ENCODE results near the gene ADAD2. TPM values are rescaled to one million over a fixed set of nuclear protein-coding genes. Genes with fewer than 3 reads are reported as not detected.
A peak's percentile ranks its signal among the peaks of the same experiment; 100 is the strongest.
"Not testable (repeated sequence)": the region's sequence is repeated elsewhere in the genome, so short reads cannot be mapped to it uniquely, and the experiment has no call there.

The ADAD2 gene
- total and polyA plus RNA-seq, 9 donors = 0.28 to 1.2 (median 0.88) TPM; not detected in 1

DNA sequence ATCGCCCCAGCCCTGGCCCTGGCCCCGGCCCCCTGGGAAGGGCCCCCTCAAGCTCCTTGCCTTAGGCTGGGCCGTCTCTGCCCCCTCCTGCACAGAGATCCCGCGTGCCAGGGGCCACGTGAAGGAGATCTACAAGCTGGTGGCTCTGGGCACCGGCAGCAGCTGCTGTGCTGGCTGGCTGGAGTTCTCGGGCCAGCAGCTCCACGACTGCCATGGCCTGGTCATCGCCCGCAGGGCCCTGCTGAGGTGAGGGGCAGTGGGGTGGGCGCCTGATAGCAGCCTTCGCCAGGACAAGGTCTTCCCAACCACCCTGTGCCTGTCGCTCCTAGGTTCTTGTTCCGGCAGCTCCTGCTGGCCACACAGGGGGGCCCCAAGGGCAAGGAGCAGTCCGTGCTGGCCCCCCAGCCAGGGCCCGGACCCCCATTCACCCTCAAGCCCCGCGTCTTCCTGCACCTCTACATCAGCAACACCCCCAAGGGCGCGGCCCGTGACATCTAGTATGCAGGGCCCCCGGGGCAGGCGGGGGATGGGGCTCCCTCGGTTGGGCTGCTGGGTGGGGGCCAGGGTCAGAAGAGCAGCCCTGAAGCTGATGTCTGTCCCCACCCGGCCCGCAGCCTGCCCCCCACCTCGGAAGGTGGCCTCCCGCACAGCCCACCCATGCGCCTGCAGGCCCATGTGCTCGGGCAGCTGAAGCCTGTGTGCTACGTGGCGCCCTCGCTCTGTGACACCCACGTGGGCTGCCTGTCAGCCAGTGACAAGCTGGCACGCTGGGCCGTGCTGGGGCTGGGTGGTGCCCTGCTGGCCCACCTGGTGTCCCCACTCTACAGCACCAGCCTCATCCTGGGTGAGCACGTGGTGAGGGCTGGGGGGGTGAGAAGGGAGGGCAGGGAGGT, 4.5 kb downstream of the ADAD2 start:
- H3K36me3 ChIP-seq (ENCODE audit: control insufficient read depth, insufficient read depth, low read length) = no peaks in the 10 kb centered on the region
- peaks cover 4% of the 10 kb centered on the region for H3K4me1 ChIP-seq (ENCODE audit: control insufficient read depth, insufficient read depth, low read length)
- H3K27me3 ChIP-seq (ENCODE audit: control insufficient read depth, insufficient read depth, low read length) = peaks cover 5% of the 10 kb centered on the region
- no peak overlapping the region for H3K27ac ChIP-seq (ENCODE audit: low read length)
- no peak overlapping the region for H3K4me3 ChIP-seq (ENCODE audit: low read length)
- H3K9me3 ChIP-seq (replicated peaks; ENCODE audit: control insufficient read depth, low read depth, low read length) = no peaks in the 10 kb centered on the region
- WGBS (ENCODE audit: insufficient coverage) = 81% methylated on average over 32 of the region's 38 CpGs
- DNase-seq = no peak

DNA sequence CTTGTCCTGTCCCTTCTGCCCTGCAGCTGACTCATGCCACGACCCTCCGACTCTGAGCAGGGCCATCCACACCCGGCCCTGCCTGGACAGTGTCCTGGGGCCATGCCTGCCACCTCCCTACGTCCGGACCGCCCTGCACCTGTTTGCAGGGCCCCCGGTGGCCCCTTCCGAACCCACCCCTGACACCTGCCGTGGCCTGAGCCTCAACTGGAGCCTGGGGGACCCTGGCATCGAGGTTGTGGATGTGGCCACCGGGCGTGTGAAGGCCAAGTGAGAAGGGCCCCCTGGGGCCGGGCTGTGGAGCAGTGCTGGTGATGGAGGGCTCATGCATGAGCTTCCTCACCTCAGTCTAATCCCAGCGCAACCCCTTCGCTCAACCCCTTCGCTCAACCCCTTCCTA, 5.1 kb downstream of the ADAD2 start:
- peaks cover 5% of the 10 kb centered on the region for H3K27me3 ChIP-seq (ENCODE audit: control insufficient read depth, insufficient read depth, low read length)
- peaks cover 4% of the 10 kb centered on the region for H3K4me1 ChIP-seq (ENCODE audit: control insufficient read depth, insufficient read depth, low read length)
- no peak for DNase-seq
- H3K4me3 ChIP-seq (ENCODE audit: low read length) = no peak overlapping the region
- H3K9me3 ChIP-seq (replicated peaks; ENCODE audit: control insufficient read depth, low read depth, low read length) = no peaks in the 10 kb centered on the region
- WGBS (ENCODE audit: insufficient coverage) = 89% methylated on average over 13 of the region's 16 CpGs
- no peaks in the 10 kb centered on the region for H3K36me3 ChIP-seq (ENCODE audit: control insufficient read depth, insufficient read depth, low read length)
- no peak overlapping the region for H3K27ac ChIP-seq (ENCODE audit: low read length)

GRCh38 chr16:84196727-84197394, 5.9 kb downstream of the ADAD2 start:
- H3K36me3 ChIP-seq (ENCODE audit: control insufficient read depth, insufficient read depth, low read length) = no peaks in the 10 kb centered on the region
- H3K27ac ChIP-seq (ENCODE audit: low read length) = no peak overlapping the region
- H3K9me3 ChIP-seq (replicated peaks; ENCODE audit: control insufficient read depth, low read depth, low read length) = no peaks in the 10 kb centered on the region
- H3K27me3 ChIP-seq (ENCODE audit: control insufficient read depth, insufficient read depth, low read length) = peaks cover 5% of the 10 kb centered on the region
- peaks cover 4% of the 10 kb centered on the region for H3K4me1 ChIP-seq (ENCODE audit: control insufficient read depth, insufficient read depth, low read length)
- no peak for DNase-seq
- 56% methylated on average over 14 of the region's 16 CpGs for WGBS (ENCODE audit: insufficient coverage)
- H3K4me3 ChIP-seq (ENCODE audit: low read length) = no peak overlapping the region

DNA sequence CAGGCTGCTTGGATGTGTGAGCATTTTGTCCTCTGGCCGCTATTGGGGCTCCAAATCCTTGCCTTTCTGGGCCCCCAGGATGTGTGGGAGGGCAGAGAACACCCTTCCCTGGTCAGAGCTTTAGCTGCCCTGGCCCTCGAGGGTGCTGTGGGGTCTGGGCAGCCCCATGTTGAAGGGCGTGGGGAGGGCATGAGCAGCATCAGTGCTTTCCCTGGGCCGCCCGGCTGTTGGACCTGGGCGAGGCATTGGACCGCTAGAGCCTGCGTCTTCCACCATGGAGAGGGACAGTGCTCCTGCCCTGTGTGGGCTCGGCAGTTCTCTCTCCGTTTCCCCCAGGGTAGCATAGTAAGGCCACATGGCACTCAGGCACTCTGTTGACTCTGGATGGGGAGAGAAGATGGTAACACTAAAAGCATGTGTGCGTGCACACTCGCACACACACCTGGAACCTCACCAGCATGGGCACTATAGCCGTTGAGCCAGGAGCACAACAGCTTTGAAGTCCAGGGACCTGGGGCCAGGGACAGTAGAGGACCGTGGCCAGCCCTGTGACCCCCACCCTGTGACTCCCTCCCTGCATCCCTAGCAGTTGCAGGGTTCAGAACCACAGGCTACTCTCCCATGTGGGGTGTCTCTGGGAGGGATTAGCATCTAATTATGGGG, 6.6 kb downstream of the ADAD2 start:
- no peak overlapping the region for H3K27ac ChIP-seq (ENCODE audit: low read length)
- 90% methylated on average over 14 of the region's 14 CpGs for WGBS (ENCODE audit: insufficient coverage)

DNA sequence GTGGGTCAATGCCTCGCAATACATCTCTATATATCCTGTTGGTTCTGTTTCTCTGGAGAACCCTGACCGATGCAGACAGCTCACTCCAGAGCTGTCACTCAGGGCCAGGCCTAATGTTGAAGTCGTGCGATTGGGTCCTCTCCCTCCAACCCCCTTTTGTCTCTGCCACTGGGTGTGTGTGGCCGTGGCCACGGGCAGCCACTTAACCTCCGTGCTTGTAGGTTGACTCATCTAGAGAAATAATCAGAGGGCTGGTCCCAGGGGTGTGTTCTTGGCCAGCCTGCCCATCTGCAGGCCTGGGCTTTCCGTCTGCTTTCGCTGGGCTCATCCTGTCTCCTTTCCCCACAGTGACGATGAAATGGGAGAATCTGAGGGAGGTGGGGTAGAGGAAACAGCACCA, 7.4 kb downstream of the ADAD2 start:
- peak; percentile 49 for DNase-seq
- H3K4me1 ChIP-seq (ENCODE audit: control insufficient read depth, insufficient read depth, low read length) = peaks cover 4% of the 10 kb centered on the region
- H3K4me3 ChIP-seq (ENCODE audit: low read length) = no peak overlapping the region
- 55% methylated on average over 6 of the region's 10 CpGs for WGBS (ENCODE audit: insufficient coverage)
- no peaks in the 10 kb centered on the region for H3K9me3 ChIP-seq (replicated peaks; ENCODE audit: control insufficient read depth, low read depth, low read length)
- H3K27me3 ChIP-seq (ENCODE audit: control insufficient read depth, insufficient read depth, low read length) = peaks cover 5% of the 10 kb centered on the region
- no peak overlapping the region for H3K27ac ChIP-seq (ENCODE audit: low read length)
- no peaks in the 10 kb centered on the region for H3K36me3 ChIP-seq (ENCODE audit: control insufficient read depth, insufficient read depth, low read length)

More for the DNA sequence above, 6.6 kb downstream of the ADAD2 start:
- no peaks in the 10 kb centered on the region for H3K9me3 ChIP-seq (replicated peaks; ENCODE audit: control insufficient read depth, low read depth, low read length)
- H3K36me3 ChIP-seq (ENCODE audit: control insufficient read depth, insufficient read depth, low read length) = no peaks in the 10 kb centered on the region
- no peak overlapping the region for H3K4me3 ChIP-seq (ENCODE audit: low read length)
- peaks cover 4% of the 10 kb centered on the region for H3K4me1 ChIP-seq (ENCODE audit: control insufficient read depth, insufficient read depth, low read length)
- peaks cover 5% of the 10 kb centered on the region for H3K27me3 ChIP-seq (ENCODE audit: control insufficient read depth, insufficient read depth, low read length)
- no peak for DNase-seq

DNA sequence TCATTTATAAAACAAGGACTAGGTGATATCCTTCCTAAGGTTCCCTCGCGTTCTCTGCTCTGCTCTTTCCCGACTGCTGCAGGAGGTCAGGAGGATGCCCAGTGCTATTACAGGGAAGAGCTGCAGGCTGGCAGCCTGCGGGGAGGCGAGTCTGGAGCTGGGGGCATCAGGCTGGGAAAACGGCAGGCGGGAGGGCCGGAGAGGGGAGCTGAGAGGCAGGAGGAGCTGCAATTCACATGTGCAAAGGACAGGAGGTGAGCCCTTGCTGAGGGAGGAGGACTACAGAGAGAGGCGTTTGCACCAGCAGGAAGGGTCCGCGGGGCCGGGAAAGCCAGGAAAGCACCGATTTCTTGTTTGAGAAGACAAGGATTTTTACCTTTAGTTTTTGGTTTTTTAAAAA, 8.1 kb downstream of the ADAD2 start:
- Histone ChIP-seq H3K9me3 (replicated peaks; ENCODE audit: control insufficient read depth, low read depth, low read length) (no peaks in the 10 kb centered on the region), H3K4me3 (ENCODE audit: low read length) (no peak overlapping the region), H3K36me3 (ENCODE audit: control insufficient read depth, insufficient read depth, low read length) (no peaks in the 10 kb centered on the region), H3K27me3 (ENCODE audit: control insufficient read depth, insufficient read depth, low read length) (peaks cover 5% of the 10 kb centered on the region), H3K27ac (ENCODE audit: low read length) (no peak overlapping the region), H3K4me1 (ENCODE audit: control insufficient read depth, insufficient read depth, low read length) (peaks cover 4% of the 10 kb centered on the region)
- WGBS (ENCODE audit: insufficient coverage) = 32% methylated on average over 10 of the region's 13 CpGs
- no peak for DNase-seq

GRCh38 chr16:84199861-84200260, 8.9 kb downstream of the ADAD2 start:
- no peak overlapping the region for H3K4me3 ChIP-seq (ENCODE audit: low read length)
- WGBS (ENCODE audit: insufficient coverage) = 89% methylated on average over 4 of the region's 10 CpGs
- peak; percentile 62 for DNase-seq
- H3K27me3 ChIP-seq (ENCODE audit: control insufficient read depth, insufficient read depth, low read length) = no peaks in the 10 kb centered on the region
- no peak overlapping the region for H3K27ac ChIP-seq (ENCODE audit: low read length)
- H3K36me3 ChIP-seq (ENCODE audit: control insufficient read depth, insufficient read depth, low read length) = no peaks in the 10 kb centered on the region
- H3K4me1 ChIP-seq (ENCODE audit: control insufficient read depth, insufficient read depth, low read length) = no peaks in the 10 kb centered on the region
- no peaks in the 10 kb centered on the region for H3K9me3 ChIP-seq (replicated peaks; ENCODE audit: control insufficient read depth, low read depth, low read length)

DNA sequence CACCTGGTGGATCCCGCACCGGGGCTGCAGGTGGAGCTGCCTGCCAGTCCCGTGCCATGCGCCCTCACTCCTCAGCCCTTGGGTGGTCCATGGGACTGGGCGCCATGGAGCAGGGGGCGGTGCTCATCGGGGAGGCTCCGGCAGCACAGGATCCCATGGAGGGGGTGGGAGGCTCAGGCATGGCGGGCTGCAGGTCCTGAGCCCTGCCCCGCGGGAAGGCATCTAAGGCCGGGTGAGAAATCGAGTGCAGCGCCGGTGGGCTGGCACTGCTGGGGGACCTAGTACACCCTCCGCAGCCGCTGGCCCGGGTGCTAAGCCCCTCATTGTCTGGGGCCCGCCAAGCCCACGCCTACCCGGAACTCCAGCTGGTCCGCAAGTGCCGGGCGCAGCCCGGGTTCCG, 13.6 kb downstream of the ADAD2 start:
- H3K36me3 ChIP-seq (ENCODE audit: control insufficient read depth, insufficient read depth, low read length); H3K27ac ChIP-seq (ENCODE audit: low read length); H3K27me3 ChIP-seq (ENCODE audit: control insufficient read depth, insufficient read depth, low read length); H3K4me1 ChIP-seq (ENCODE audit: control insufficient read depth, insufficient read depth, low read length); H3K4me3 ChIP-seq (ENCODE audit: low read length); DNase-seq; H3K9me3 ChIP-seq (replicated peaks; ENCODE audit: control insufficient read depth, low read depth, low read length): not testable (repeated sequence)
- WGBS (ENCODE audit: insufficient coverage) = 94% methylated on average over 16 of the region's 26 CpGs

- 80% methylated on average over 2 of the region's 6 CpGs for WGBS (ENCODE audit: insufficient coverage)
- H3K9me3 ChIP-seq (replicated peaks; ENCODE audit: control insufficient read depth, low read depth, low read length); H3K4me3 ChIP-seq (ENCODE audit: low read length); H3K4me1 ChIP-seq (ENCODE audit: control insufficient read depth, insufficient read depth, low read length); H3K27me3 ChIP-seq (ENCODE audit: control insufficient read depth, insufficient read depth, low read length); DNase-seq; H3K36me3 ChIP-seq (ENCODE audit: control insufficient read depth, insufficient read depth, low read length); H3K27ac ChIP-seq (ENCODE audit: low read length): not testable (repeated sequence)
These were observed 14.2 kb downstream of the ADAD2 start for GRCh38 chr16:84205123-84205522.

Data from muscle of leg (tissue), 11 donors.